Heart right ventricle (tissue), 16 donors: ENCODE data around the gene CLCF1. TPM values are rescaled to one million over a fixed set of nuclear protein-coding genes. Genes with fewer than 3 reads are reported as not detected.

Experiments
- ATAC-seq, 8 donors: fragments of 200-7000 bp; cut with Tn5 transposase; one replicate each; pipeline ENCODE4 v1.9.1; 2020; ENCODE audit warnings: mild to moderate bottlenecking in 8 of 8, moderate library complexity in 8 of 8, moderate number of reproducible peaks in 1 of 8
- DNase-seq, 2 donors: peaks; one replicate each; pipeline ENCODE4 v3.0.0-alpha.2; 2020
- H3K27ac ChIP-seq, 10 donors: fragments of 200-600 bp; sonication (generic) in 2 of 10; one replicate each; pipeline versions ENCODE4 v1.5.0 to v1.8.0; 2020 to 2022; ENCODE audit warnings: mild to moderate bottlenecking in 3 of 10
- H3K27me3 ChIP-seq, 7 donors: fragments of 200-600 bp; one replicate each; pipeline ENCODE4 v1.8.0; 2021 to 2022; ENCODE audit warnings: mild to moderate bottlenecking in 2 of 7
- H3K36me3 ChIP-seq, 9 donors: fragments of 200-600 bp; sonication (generic) in 1 of 9; one replicate each; pipeline versions ENCODE4 v1.5.0 to v1.8.0; 2020 to 2022; ENCODE audit warnings: mild to moderate bottlenecking in 2 of 9
- H3K4me1 ChIP-seq, 9 donors: fragments of 200-600 bp; sonication (generic) in 1 of 9; one replicate each; pipeline versions ENCODE4 v1.5.0 to v1.8.0; 2020 to 2022; ENCODE audit warnings: mild to moderate bottlenecking in 4 of 9
- H3K4me3 ChIP-seq, 10 donors: fragments of 200-600 bp; sonication (generic) in 2 of 10; one replicate each; pipeline versions ENCODE4 v1.5.0 to v1.8.0; 2020 to 2022; ENCODE audit warnings: mild to moderate bottlenecking in 7 of 10, moderate library complexity in 2 of 10
- H3K9me3 ChIP-seq, 11 donors: fragments of 200-600 bp in 10 of 11; sonication (generic) in 2 of 11; one replicate each; pipeline versions ENCODE4 v1.5.0 to v1.8.0; 2013 to 2022; ENCODE audit warnings: mild to moderate bottlenecking in 2 of 11, control low read depth in 1 of 11, moderate library complexity in 1 of 11
- CTCF ChIP-seq, 9 donors: fragments of 200-600 bp; sonication (generic) in 2 of 9; IDR thresholded peaks; one replicate each; pipeline versions ENCODE4 v1.5.0 to v1.8.0; 2021 to 2022; ENCODE audit warnings: antibody characterized with exemption in 9 of 9, mild to moderate bottlenecking in 5 of 9, moderate library complexity in 1 of 9
- WGBS, 2 donors: extraction: QIAGEN DNeasy Blood & Tissue Kit; methylation state at CpG; one replicate each; pipeline ENCODE4 v1.1.7; 2013; ENCODE audit warnings: inconsistent platforms in 1 of 2; 5-methylcytosine and 5-hydroxymethylcytosine counted together
- intact Hi-C, 10 donors: fragments of 100-400 bp; cut with DNase I; formaldehyde crosslinking; loops; one replicate each; pipeline versions ENCODE4 v1.11.1 to v1.14.2; 2022
- polyA plus RNA-seq, 2 donors: library from polyadenylated mRNA; stranded (reverse); fragments of 200-250 nt; gene quantifications; one replicate each; pipeline ENCODE4 v1.2.3, GENCODE V29; 2013
- total RNA-seq, 10 donors: library from RNA; stranded (reverse); fragmentation: NEBNext Ultra II Directional in 3 of 10; extraction: Animal tissue kit (Norgen Biotek cat#: 25700) in 3 of 10; gene quantifications; one replicate each; pipeline versions ENCODE4 v1.2.1 to v1.2.4, GENCODE V29; 2021 to 2023
- donor health status: Arrhythmogenic right ventricular cardiomyopathy.
- donor health status: ischemic (EF 13 %, LVEDD 7.1; RV severe dilation, severe dysfunction).
- donor health status: healthy with polysubstance abuse.
- donor health status: DM: no; HTN: yes; CAD: no.
- donor health status: DM: no; HTN: no; CAD: no.
- donor health status: ischemic (EF 25% LVEDD 6.9; RV normal size, moderate dysfunction).
- donor health status: ischemic (EF 25% LVEDD 5.7; RV mildly dilated, moderate dysfunction).
- donor health status: healthy.
- donor health status: DM: yes; HTN: yes; CAD: no.
- donor health status: Ischemic cardiomyopathy.
- donor health status: ischemic (EF 35%, LVEDD 5.7; RV mildly dilated, moderate dysfunction).
- donor health status: nonischemic (EF 11% LVEDD 7.7; RV severe dilation, severe dysfunction).
- donor health status: DM: yes; HTN: yes; CAD: no.
- donor health status: PGD.
- donor health status: ischemic (EF 29% LVEDD 5.4; RV normal size, mild dysfunction).
- donor health status: nonischemic (EF 23%, LVEDD 6.1; RV moderate dilation, normal function).

Gene CLCF1
- total and polyA plus RNA-seq, 12 donors = 0.31 to 12.3 (median 1.2) TPM

- no peak for TF ChIP-seq CTCF (IDR thresholded peaks at IDR 0.05)
- Histone ChIP-seq H3K9me3 (no peaks in the 10 kb centered on the region), H3K4me1 (peaks cover 20 to 61% (median 48%) of the 10 kb centered on the region in 9 donors), H3K4me3 (peak overlapping the region in 3 of 10 donors; percentile 14 to 20 (median 18)), H3K36me3 (no peaks in the 10 kb centered on the region), H3K27me3 (peaks cover 0 to 26% (median 6%) of the 10 kb centered on the region in 7 donors), H3K27ac (peak overlapping the region; percentile 40 to 98 (median 92))
- peak in 7 of 8 donors; percentile 4 to 69 (median 50) for ATAC-seq
- WGBS, 2 donors = 52 to 64% methylated on average over 26 of the region's 26 CpGs
- intact Hi-C loops = no loop called here
- DNase-seq = peak; percentile 59 to 62
Measured at GRCh38 chr11:67418476-67419281, 45.3 kb upstream of the CLCF1 start.

- WGBS, 2 donors = 82% methylated on average over 12 of the region's 12 CpGs
- peaks cover 20 to 61% (median 48%) of the 10 kb centered on the region in 9 donors for H3K4me1 ChIP-seq
Measured at GRCh38 chr11:67417425-67417824, 44.0 kb upstream of the CLCF1 start.

DNA sequence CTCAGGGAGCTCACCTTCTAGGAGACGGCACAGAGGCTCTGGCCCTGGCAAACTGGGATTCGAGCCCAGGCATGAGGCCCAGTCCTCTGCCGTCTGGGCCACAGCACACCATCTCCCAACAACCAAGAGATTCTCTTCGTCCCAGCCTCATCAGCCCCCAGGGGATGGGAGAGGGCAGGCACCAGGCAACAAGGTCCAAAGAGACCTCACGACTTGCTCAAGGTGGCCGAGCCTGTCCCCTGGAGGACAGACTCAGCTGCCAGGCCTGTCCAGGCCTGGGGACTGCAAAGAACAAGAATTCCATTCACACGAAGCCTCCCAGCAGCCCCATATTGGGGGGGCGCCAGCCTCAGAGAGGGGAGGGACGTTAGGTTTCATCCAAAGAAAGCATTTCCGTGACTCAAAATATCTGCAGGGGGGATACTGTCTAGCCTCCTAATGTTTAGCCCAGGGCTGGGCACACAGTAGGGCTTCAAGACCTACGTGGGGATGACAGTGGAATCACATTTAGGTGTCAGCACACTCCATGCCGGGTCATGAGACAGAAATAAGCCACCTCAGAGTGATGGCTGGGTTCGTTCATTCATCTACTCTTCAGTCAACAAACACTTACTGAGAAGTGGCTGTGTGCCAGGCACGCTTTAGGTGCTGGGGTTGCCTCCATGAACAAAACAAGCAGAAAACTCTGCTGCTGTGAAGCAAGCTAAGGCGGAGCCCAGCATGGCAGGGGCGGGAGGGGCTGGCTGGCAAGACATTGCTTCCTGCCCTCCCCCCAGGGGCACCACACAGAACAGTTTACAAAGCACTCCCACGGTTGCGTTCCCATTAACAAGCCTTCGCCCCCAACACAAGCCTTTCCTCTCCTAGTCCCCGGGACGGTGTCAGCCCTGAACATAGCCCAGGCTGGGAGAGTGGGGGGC is 43.3 kb upstream of the CLCF1 start:
- 53 to 55% methylated on average over 21 of the region's 21 CpGs for WGBS, 2 donors
- peak overlapping the region in 9 of 10 donors; percentile 76 to 98 (median 93) for H3K27ac ChIP-seq
- no peak for ATAC-seq
- TF ChIP-seq CTCF (IDR thresholded peaks at IDR 0.05) = no peak
- H3K9me3 ChIP-seq = no peaks in the 10 kb centered on the region
- peak overlapping the region in 1 of 10 donors; percentile 46 for H3K4me3 ChIP-seq
- DNase-seq = no peak
- intact Hi-C loops = no loop called here
- H3K27me3 ChIP-seq = peaks cover 0 to 36% (median 25%) of the 10 kb centered on the region in 7 donors
- peaks cover 20 to 61% (median 48%) of the 10 kb centered on the region in 9 donors for H3K4me1 ChIP-seq
- H3K36me3 ChIP-seq = no peaks in the 10 kb centered on the region

More at GRCh38 chr11:67417425-67417824, 44.0 kb upstream of the CLCF1 start:
- Histone ChIP-seq H3K36me3 (no peaks in the 10 kb centered on the region), H3K9me3 (no peaks in the 10 kb centered on the region), H3K4me3 (no peak overlapping the region), H3K27ac (peak overlapping the region in 9 of 10 donors; percentile 76 to 98 (median 93)), H3K27me3 (peaks cover 0 to 32% (median 18%) of the 10 kb centered on the region in 7 donors)
- intact Hi-C loops = no loop called here
- no peak for ATAC-seq
- DNase-seq = no peak
- TF ChIP-seq CTCF (IDR thresholded peaks at IDR 0.05) = no peak
